Sigmoid colon (tissue), 7 donors: ENCODE data around the gene FAM227B. TPM values are rescaled to one million over a fixed set of nuclear protein-coding genes. Genes with fewer than 3 reads are reported as not detected.
A peak's percentile ranks its signal among the peaks of the same experiment; 100 is the strongest.

Experiments used
- DNase-seq: peaks from one replicate; pipeline ENCODE4 v3.0.0-alpha.2; 2019
- H3K27ac ChIP-seq, 4 donors: fragments of 200-600 bp; sonication (generic); one replicate each; pipeline ENCODE4 v1.5.1; 2016 to 2019; ENCODE audit warnings: mild to moderate bottlenecking in 1 of 4
- H3K27me3 ChIP-seq, 3 donors: fragments of 200-600 bp; sonication (generic); one replicate each; pipeline ENCODE4 v1.5.1; 2019; ENCODE audit warnings: mild to moderate bottlenecking in 1 of 3
- H3K36me3 ChIP-seq, 4 donors: fragments of 200-600 bp; sonication (generic); one replicate each; pipeline ENCODE4 v1.5.1; 2016 to 2019
- H3K4me1 ChIP-seq, 4 donors: fragments of 200-600 bp; sonication (generic); one replicate each; pipeline ENCODE4 v1.5.1; 2017 to 2019
- H3K4me3 ChIP-seq, 4 donors: fragments of 200-600 bp; sonication (generic); one replicate each; pipeline ENCODE4 v1.5.1; 2017 to 2019; ENCODE audit warnings: mild to moderate bottlenecking in 2 of 4, moderate library complexity in 1 of 4
- H3K9me3 ChIP-seq, 4 donors: fragments of 200-600 bp in 3 of 4; sonication (generic) in 3 of 4; one replicate each; pipeline versions ENCODE4 v1.5.1 to v1.6.1; 2013 to 2019
- EP300 ChIP-seq, 4 donors: sonication (generic); formaldehyde crosslinking; IDR thresholded peaks; one replicate each; pipeline ENCODE4 v1.6.1; 2017; ENCODE audit warnings: antibody characterized with exemption in 4 of 4
- POLR2A ChIP-seq, 2 donors: fragments of 450-650 bp; IDR thresholded peaks; one replicate each; pipeline ENCODE4 v1.6.1; 2016; ENCODE audit warnings: antibody characterized with exemption in 2 of 2, mild to moderate bottlenecking in 2 of 2, moderate library complexity in 2 of 2
- POLR2AphosphoS5 ChIP-seq, 4 donors: sonication (generic); formaldehyde crosslinking; IDR thresholded peaks; one replicate each; pipeline ENCODE4 v1.6.1; 2017; ENCODE audit warnings: antibody characterized with exemption in 4 of 4
- WGBS, 2 donors: extraction: QIAGEN DNeasy Blood & Tissue Kit; methylation state at CpG; one replicate each; pipeline ENCODE4 v1.1.7; 2013; 5-methylcytosine and 5-hydroxymethylcytosine counted together
- intact Hi-C: fragments of 100-400 bp; cut with DNase I; formaldehyde crosslinking; loops from one replicate; pipeline ENCODE4 v1.15.1; 2023
- polyA plus RNA-seq, 3 donors: library from polyadenylated mRNA; stranded (reverse); fragments of 200-250 nt; gene quantifications; one replicate each; pipeline ENCODE4 v1.2.3, GENCODE V29; 2013
- total RNA-seq, 4 donors: library from RNA; depleted of rRNA; stranded (reverse); fragments of >200 nt; gene quantifications; one replicate each; pipeline ENCODE4 v1.1.0, GENCODE V29; 2016
- TF ChIP-seq, protein P1 (sequence below), 4 experiments: fragments of 450-650 bp in 3 of 4; fragments of 200-600 bp in 1 of 4; IDR thresholded peaks; one replicate each; pipeline ENCODE4 v1.5.1; 2016 to 2019; ENCODE audit warnings: antibody characterized with exemption in 4 of 4, mild to moderate bottlenecking in 3 of 4, moderate library complexity in 2 of 4
- donor health status: healthy with polysubstance abuse.
- donor health status: Bipolar disorder and iron deficiency.
- donor health status: healthy.

FAM227B gene
- total and polyA plus RNA-seq, 7 donors: 1.8 to 21.1 (median 11.1) TPM

DNA sequence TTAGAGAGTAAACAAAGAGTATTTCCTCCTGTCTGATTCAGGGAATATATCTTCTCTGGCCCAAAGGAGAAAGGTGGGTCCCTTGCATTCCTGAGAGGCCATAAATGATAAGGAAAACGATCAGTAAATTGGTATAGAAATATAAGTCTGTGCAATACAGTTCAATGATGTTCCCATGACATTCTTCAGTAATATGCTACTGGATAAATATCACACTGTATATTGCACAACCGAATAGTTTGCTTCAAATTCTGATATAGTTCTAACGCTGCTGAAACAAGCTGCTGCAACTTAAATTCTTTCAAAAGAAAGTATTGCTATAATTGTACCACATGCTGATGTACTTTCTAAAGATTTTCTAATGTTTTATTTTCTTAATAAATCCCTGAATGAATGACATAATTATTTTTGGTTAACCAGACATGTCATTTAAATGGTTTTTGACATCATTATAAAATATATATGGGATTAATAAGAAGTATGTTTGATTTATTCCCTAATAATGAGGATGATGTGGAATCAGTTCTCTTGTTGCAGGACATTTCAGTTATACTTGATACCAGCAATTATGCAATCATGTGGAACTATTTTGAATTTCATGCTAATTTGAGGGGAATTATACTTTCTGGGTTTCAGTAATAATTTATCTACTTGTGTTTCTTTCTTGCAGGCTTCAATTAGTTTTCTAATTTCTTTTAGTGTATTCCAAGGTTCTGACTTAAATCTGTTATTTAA, 152.7 kb downstream of the FAM227B start:
- no peaks in the 10 kb centered on the region for H3K27me3 ChIP-seq
- WGBS, 2 donors: 55 to 74% methylated on average over 3 of the region's 3 CpGs
- H3K9me3 ChIP-seq: no peaks in the 10 kb centered on the region
- intact Hi-C loops: loop anchor here (5.0 kb wide), 1 partner anchor 41 kb away; no protein-coding TSS in a partner anchor
- H3K27ac ChIP-seq: peak overlapping the region in 3 of 4 donors; percentile 60 to 72 (median 64)
- peaks cover 0 to 61% (median 47%) of the 10 kb centered on the region in 4 donors for H3K4me1 ChIP-seq
- H3K36me3 ChIP-seq: no peaks in the 10 kb centered on the region
- no peak for DNase-seq
- TF ChIP-seq, protein P1, sequence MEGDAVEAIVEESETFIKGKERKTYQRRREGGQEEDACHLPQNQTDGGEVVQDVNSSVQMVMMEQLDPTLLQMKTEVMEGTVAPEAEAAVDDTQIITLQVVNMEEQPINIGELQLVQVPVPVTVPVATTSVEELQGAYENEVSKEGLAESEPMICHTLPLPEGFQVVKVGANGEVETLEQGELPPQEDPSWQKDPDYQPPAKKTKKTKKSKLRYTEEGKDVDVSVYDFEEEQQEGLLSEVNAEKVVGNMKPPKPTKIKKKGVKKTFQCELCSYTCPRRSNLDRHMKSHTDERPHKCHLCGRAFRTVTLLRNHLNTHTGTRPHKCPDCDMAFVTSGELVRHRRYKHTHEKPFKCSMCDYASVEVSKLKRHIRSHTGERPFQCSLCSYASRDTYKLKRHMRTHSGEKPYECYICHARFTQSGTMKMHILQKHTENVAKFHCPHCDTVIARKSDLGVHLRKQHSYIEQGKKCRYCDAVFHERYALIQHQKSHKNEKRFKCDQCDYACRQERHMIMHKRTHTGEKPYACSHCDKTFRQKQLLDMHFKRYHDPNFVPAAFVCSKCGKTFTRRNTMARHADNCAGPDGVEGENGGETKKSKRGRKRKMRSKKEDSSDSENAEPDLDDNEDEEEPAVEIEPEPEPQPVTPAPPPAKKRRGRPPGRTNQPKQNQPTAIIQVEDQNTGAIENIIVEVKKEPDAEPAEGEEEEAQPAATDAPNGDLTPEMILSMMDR (IDR thresholded peaks at IDR 0.05): no peak
- TF ChIP-seq EP300 (IDR thresholded peaks at IDR 0.05): no peak
- TF ChIP-seq POLR2AphosphoS5 (IDR thresholded peaks at IDR 0.05): no peak
- no peak for TF ChIP-seq POLR2A (IDR thresholded peaks at IDR 0.05)
- no peak overlapping the region for H3K4me3 ChIP-seq

GRCh38 chr15:49466119-49466518, 154.5 kb downstream of the FAM227B start:
- peaks cover 0 to 79% (median 56%) of the 10 kb centered on the region in 4 donors for H3K4me1 ChIP-seq
- H3K4me3 ChIP-seq: peak overlapping the region in 3 of 4 donors; percentile 9 to 33 (median 20)
- H3K27ac ChIP-seq: peak overlapping the region; percentile 27 to 72 (median 62)
- WGBS, 2 donors: 93 to 94% methylated on average over 1 of the region's 1 CpG
- H3K36me3 ChIP-seq: no peaks in the 10 kb centered on the region
- no peaks in the 10 kb centered on the region for H3K27me3 ChIP-seq
- TF ChIP-seq POLR2AphosphoS5 (IDR thresholded peaks at IDR 0.05) (no peak), POLR2A (IDR thresholded peaks at IDR 0.05) (no peak), EP300 (IDR thresholded peaks at IDR 0.05) (no peak)
- TF ChIP-seq, protein P1 (IDR thresholded peaks at IDR 0.05): no peak
- no peaks in the 10 kb centered on the region for H3K9me3 ChIP-seq
- intact Hi-C loops: loop anchor here (5.0 kb wide), 1 partner anchor 39 kb away; no protein-coding TSS in a partner anchor
- no peak for DNase-seq

DNA sequence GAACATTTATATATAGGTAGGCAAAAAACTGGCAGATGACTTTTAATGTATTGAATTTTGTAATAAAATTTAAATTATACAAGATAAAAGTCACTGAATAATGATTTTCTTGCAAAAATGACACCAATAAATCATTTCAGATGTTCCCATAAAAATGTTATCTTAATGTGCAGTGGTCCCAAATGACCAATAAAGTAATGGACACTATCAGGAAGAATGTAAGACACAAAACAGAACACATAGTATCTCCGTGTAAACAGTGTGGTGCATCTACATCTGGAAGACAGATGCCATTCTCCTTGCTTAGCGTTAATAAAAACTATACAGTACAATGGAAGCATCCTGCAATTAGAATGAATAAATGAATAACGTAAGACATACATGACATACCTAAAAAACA, 156.1 kb downstream of the FAM227B start:
- Histone ChIP-seq H3K27me3 (no peaks in the 10 kb centered on the region), H3K9me3 (no peaks in the 10 kb centered on the region), H3K4me3 (no peak overlapping the region), H3K4me1 (peaks cover 0 to 85% (median 66%) of the 10 kb centered on the region in 4 donors), H3K27ac (peak overlapping the region in 1 of 4 donors; percentile 65), H3K36me3 (no peaks in the 10 kb centered on the region)
- TF ChIP-seq, protein P1 (IDR thresholded peaks at IDR 0.05): no peak
- no peak for TF ChIP-seq POLR2A (IDR thresholded peaks at IDR 0.05)
- peak in 1 of 4 donors; percentile 9 for TF ChIP-seq POLR2AphosphoS5 (IDR thresholded peaks at IDR 0.05)
- 85 to 91% methylated on average over 3 of the region's 3 CpGs for WGBS, 2 donors
- no peak for DNase-seq
- intact Hi-C loops: no loop called here

DNA sequence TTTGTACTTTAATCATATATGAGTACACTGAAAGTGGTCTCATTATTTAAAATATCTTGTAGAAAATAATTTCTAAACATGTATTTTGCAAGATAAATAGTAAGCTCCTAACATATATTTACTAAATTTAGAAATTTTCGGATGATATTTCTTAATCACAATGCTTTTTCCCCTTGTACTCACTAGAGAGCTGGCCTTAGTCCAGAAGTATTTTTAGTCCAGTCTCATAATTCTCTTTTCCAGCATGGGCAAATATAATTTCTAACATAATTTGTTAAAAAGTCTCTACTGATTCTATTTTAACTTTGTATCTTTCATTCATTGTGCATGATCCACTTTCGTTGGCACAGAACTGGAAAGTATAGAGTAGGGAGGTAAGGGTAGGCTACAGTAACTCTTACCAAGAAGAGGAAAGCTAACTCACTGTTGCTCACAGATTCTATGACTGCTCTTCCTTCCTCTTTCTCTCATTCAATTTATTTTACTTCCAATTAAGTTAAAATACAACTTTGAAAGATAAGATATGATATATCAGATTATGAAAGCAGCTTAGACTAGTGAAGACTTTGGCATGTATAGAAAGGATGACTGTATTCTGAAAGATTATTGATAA, 158.3 kb downstream of the FAM227B start:
- no peaks in the 10 kb centered on the region for H3K27me3 ChIP-seq
- intact Hi-C loops: no loop called here
- H3K4me1 ChIP-seq: peaks cover 0 to 85% (median 67%) of the 10 kb centered on the region in 4 donors
- 56 to 84% methylated on average over 2 of the region's 2 CpGs for WGBS, 2 donors
- H3K27ac ChIP-seq: peak overlapping the region; percentile 53 to 65 (median 58)
- H3K4me3 ChIP-seq: no peak overlapping the region
- TF ChIP-seq POLR2AphosphoS5 (IDR thresholded peaks at IDR 0.05): no peak
- TF ChIP-seq POLR2A (IDR thresholded peaks at IDR 0.05): no peak
- TF ChIP-seq EP300 (IDR thresholded peaks at IDR 0.05): no peak
- TF ChIP-seq, protein P1 (IDR thresholded peaks at IDR 0.05): no peak
- no peak for DNase-seq
- no peaks in the 10 kb centered on the region for H3K36me3 ChIP-seq
- no peaks in the 10 kb centered on the region for H3K9me3 ChIP-seq
